Panc1 (cell line): ENCODE results near the gene DOK5. TPM values are rescaled to one million over a fixed set of nuclear protein-coding genes. Genes with fewer than 3 reads are reported as not detected.

Source experiments
- ATAC-seq: fragments of 200-7000 bp; cut with Tn5 transposase; 2 replicates; pipeline ENCODE4 v1.9.1; 2020; ENCODE audit warnings: mild to moderate bottlenecking, moderate library complexity
- BruUV-seq: library from RNA; stranded (reverse); fragments of 400-500 nt; replicated peaks from 2 replicates; lab custom pipeline; 2021; lab: Mats Ljungman, UMichigan
- CTCF ChIA-PET: fragments of 300-600 bp; sonication (Branson Sonifier 250); formaldehyde crosslinking; loops from one replicate; lab custom pipeline; 2022; ENCODE audit warnings: antibody characterized with exemption; lab: Charles Lee
- POLR2A ChIA-PET: fragments of 300-600 bp; sonication (Branson Sonifier 250); formaldehyde crosslinking; loops from one replicate; lab custom pipeline; 2022; ENCODE audit warnings: antibody characterized with exemption; lab: Charles Lee
- DNase-seq: peaks from one replicate; pipeline ENCODE4 v3.0.0-alpha.2; 2010; ENCODE audit warnings: low read depth, low spot score
- H3K27ac ChIP-seq: 2 replicates; pipeline ENCODE4 v1.5.1; 2011; ENCODE audit warnings: mild to moderate bottlenecking, low read length, inconsistent platforms
- H3K27me3 ChIP-seq: fragments of 200-500 bp; sonication (Bioruptor generic); 2 replicates; pipeline ENCODE4 v1.6.0; 2014; ENCODE audit warnings: low read length, inconsistent platforms; ENCODE audit not compliant: control insufficient read depth, insufficient read depth
- H3K36me3 ChIP-seq: fragments of 200-500 bp; sonication (Bioruptor generic); 2 replicates; pipeline ENCODE4 v1.5.1; 2014; ENCODE audit warnings: inconsistent platforms, mild to moderate bottlenecking, low read length, moderate library complexity; ENCODE audit not compliant: control insufficient read depth, insufficient read depth
- H3K4me1 ChIP-seq: 2 replicates; pipeline ENCODE4 v1.5.1; 2011; ENCODE audit warnings: inconsistent platforms, mild to moderate bottlenecking, low read length, moderate library complexity; ENCODE audit not compliant: control insufficient read depth, insufficient read depth
- H3K4me3 ChIP-seq, 2 experiments: 2 replicates each; pipeline ENCODE4 v1.5.1; 2011 to 2012; ENCODE audit warnings: low read depth in 2 of 2, low read length in 2 of 2, mild to moderate bottlenecking in 2 of 2, inconsistent platforms in 1 of 2, moderate library complexity in 1 of 2
- H3K9me3 ChIP-seq: fragments of 200-500 bp; sonication (Bioruptor generic); 2 replicates; pipeline ENCODE4 v1.5.1; 2014; ENCODE audit warnings: low read depth, mild to moderate bottlenecking, inconsistent platforms, low read length, moderate library complexity; ENCODE audit not compliant: control insufficient read depth, insufficient read depth
- POLR2AphosphoS5 ChIP-seq: IDR thresholded peaks from 2 replicates; pipeline ENCODE4 v1.6.1; 2012; ENCODE audit warnings: mild to moderate bottlenecking, low read depth, low read length, moderate library complexity
- REST ChIP-seq, 2 experiments: IDR thresholded peaks; 2 replicates each; pipeline ENCODE4 v1.6.1; 2011 to 2012; ENCODE audit warnings: low read depth in 2 of 2, control low read depth in 1 of 2, low read length in 1 of 2, mild to moderate bottlenecking in 1 of 2, moderate library complexity in 1 of 2; ENCODE audit not compliant: insufficient read depth in 1 of 2
- SIN3A ChIP-seq: IDR thresholded peaks from 2 replicates; pipeline ENCODE4 v1.6.1; 2012; ENCODE audit warnings: low read depth, mild to moderate bottlenecking, low read length, moderate library complexity, borderline replicate concordance; ENCODE audit not compliant: insufficient read depth
- TCF7L2 ChIP-seq: IDR thresholded peaks from 2 replicates; pipeline ENCODE4 v1.6.1; 2011; ENCODE audit warnings: mild to moderate bottlenecking, low read depth, low read length, inconsistent platforms
- in situ Hi-C: cut with HindIII; loops from 2 replicates; pipeline ENCODE4 v1.10.0; 2016; ENCODE audit warnings: low sequenced_read_pairs, low pct_unique_long_range_greater_than_20kb
- intact Hi-C: fragments of 100-400 bp; cut with micrococcal nuclease; formaldehyde crosslinking; loops from one replicate; pipeline ENCODE4 v1.10.0; 2022; ENCODE audit not compliant: unreplicated experiment
- total RNA-seq: library from RNA; stranded (reverse); gene quantifications from one replicate; pipeline ENCODE4 v1.2.1, GENCODE V29; 2021; ENCODE audit not compliant: unreplicated experiment
- TF ChIP-seq, protein P1 (sequence below): fragments of 450-650 bp; IDR thresholded peaks from 2 replicates; pipeline ENCODE4 v1.5.1; 2017; ENCODE audit warnings: mild to moderate bottlenecking

The DOK5 gene
- total RNA-seq, 1 experiment from 2014 or later = 0.18 TPM

DNA sequence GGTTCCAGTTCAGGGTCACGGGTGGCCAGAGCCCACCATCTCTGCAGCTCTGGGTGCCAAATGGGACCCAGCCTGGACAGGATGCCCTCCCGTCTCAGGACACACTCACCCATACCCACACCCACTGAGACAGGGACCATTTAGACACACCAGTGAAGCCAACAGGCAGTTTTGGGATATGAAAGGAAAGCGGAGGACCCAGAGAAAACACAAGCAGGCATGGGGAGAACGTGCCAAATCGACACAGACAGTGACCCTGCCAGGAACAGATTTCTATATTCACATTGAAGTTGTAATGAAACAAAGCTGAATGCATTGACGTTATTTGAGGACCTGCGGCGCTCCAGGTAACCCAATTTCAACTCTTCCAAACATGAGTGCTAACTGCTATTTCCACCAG lies 164.5 kb downstream of the DOK5 start:
- DNase-seq (no peak), ATAC-seq (no peak)
- CTCF ChIA-PET = no interaction called here
- POLR2A ChIA-PET = no interaction called here
- Histone ChIP-seq H3K4me1 (no peaks in the 10 kb centered on the region), H3K9me3 (no peaks in the 10 kb centered on the region), H3K36me3 (no peaks in the 10 kb centered on the region), H3K27ac (no peak overlapping the region), H3K27me3 (no peaks in the 10 kb centered on the region), H3K4me3 (no peak overlapping the region)
- TF ChIP-seq REST (IDR thresholded peaks at IDR 0.05; ENCODE audit: insufficient read depth in 1 of 2, low read depth in 2 of 2, low read length in 1 of 2) (no peak), SIN3A (no peak), TCF7L2 (no peak), POLR2AphosphoS5 (no peak)
- TF ChIP-seq, protein P1, sequence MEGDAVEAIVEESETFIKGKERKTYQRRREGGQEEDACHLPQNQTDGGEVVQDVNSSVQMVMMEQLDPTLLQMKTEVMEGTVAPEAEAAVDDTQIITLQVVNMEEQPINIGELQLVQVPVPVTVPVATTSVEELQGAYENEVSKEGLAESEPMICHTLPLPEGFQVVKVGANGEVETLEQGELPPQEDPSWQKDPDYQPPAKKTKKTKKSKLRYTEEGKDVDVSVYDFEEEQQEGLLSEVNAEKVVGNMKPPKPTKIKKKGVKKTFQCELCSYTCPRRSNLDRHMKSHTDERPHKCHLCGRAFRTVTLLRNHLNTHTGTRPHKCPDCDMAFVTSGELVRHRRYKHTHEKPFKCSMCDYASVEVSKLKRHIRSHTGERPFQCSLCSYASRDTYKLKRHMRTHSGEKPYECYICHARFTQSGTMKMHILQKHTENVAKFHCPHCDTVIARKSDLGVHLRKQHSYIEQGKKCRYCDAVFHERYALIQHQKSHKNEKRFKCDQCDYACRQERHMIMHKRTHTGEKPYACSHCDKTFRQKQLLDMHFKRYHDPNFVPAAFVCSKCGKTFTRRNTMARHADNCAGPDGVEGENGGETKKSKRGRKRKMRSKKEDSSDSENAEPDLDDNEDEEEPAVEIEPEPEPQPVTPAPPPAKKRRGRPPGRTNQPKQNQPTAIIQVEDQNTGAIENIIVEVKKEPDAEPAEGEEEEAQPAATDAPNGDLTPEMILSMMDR = no peak
- intact Hi-C loops (no loop called here), in situ Hi-C loops (no loop called here)
- no TSS peak for BruUV-seq

DNA sequence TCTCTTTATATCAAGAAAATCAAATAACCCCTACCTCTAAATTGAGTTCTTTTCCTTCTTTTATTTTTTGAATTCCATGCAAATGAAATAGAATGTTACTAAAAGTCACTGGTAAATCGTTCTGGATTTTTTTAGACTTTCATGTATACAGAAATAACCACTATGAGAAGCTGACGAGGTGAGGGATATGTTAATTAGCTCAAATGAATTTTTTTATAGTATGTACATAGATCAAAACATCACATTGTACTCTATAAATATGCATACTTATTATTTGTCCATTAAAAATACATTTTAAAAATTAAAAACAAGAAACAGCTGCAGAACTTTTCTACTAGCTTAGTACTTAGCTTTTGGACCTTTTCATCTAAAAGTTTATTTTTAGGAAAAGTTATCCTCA lies 165.4 kb downstream of the DOK5 start:
- ATAC-seq (no peak), DNase-seq (no peak)
- CTCF ChIA-PET = no interaction called here
- Histone ChIP-seq H3K4me3 (no peak overlapping the region), H3K27ac (no peak overlapping the region), H3K36me3 (no peaks in the 10 kb centered on the region), H3K4me1 (no peaks in the 10 kb centered on the region), H3K27me3 (no peaks in the 10 kb centered on the region), H3K9me3 (no peaks in the 10 kb centered on the region)
- TF ChIP-seq TCF7L2 (no peak), SIN3A (no peak), REST (IDR thresholded peaks at IDR 0.05; ENCODE audit: insufficient read depth in 1 of 2, low read depth in 2 of 2, low read length in 1 of 2) (no peak), POLR2AphosphoS5 (no peak)
- TF ChIP-seq, protein P1 = no peak
- POLR2A ChIA-PET = no interaction called here
- intact Hi-C loops = no loop called here
- in situ Hi-C loops = no loop called here
- BruUV-seq = no TSS peak
